Astrocyte (in vitro differentiated cells and primary cell): Measurements from ENCODE around the gene OSBPL3.

Experiments used
- CTCF ChIP-seq: IDR thresholded peaks from 2 replicates; pipeline ENCODE4 v1.5.1; 2011; ENCODE audit warnings: low read depth, mild to moderate bottlenecking, inconsistent platforms, low read length, moderate library complexity; ENCODE audit not compliant: insufficient read depth
- EZH2 ChIP-seq: IDR thresholded peaks from 2 replicates; pipeline ENCODE4 v1.6.1; 2012; ENCODE audit warnings: mild to moderate bottlenecking, low read length, inconsistent platforms; ENCODE audit not compliant: insufficient read depth

GRCh38 chr7:24978843-24979469 is 1.0 kb downstream of the OSBPL3 start:
- TF ChIP-seq CTCF = no peak
- TF ChIP-seq EZH2 = no peak
